Measurements from ENCODE around the gene XRCC2. TPM values are rescaled to one million over a fixed set of nuclear protein-coding genes. Genes with fewer than 3 reads are reported as not detected.

Gene XRCC2
- total and polyA plus RNA-seq, 2 of the 8 experiments (the other 6 are each of a cell fraction or from before 2014, with no cell fraction given), result 14.6 to 34.0 TPM

GRCh38 chr7:152675759-152676636 is at the start of gene XRCC2 (continued):
- no peak for TF ChIP-seq SIRT6 (IDR thresholded peaks at IDR 0.05; ENCODE audit: low read length)
- TF ChIP-seq PHF8 (conservative IDR thresholded peaks at IDR 0.05; ENCODE audit: low read depth, low read length), result peak; percentile 80
- TF ChIP-seq, protein P1, sequence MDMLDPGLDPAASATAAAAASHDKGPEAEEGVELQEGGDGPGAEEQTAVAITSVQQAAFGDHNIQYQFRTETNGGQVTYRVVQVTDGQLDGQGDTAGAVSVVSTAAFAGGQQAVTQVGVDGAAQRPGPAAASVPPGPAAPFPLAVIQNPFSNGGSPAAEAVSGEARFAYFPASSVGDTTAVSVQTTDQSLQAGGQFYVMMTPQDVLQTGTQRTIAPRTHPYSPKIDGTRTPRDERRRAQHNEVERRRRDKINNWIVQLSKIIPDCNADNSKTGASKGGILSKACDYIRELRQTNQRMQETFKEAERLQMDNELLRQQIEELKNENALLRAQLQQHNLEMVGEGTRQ (IDR thresholded peaks at IDR 0.05; ENCODE audit: low read length), result no peak
- TF ChIP-seq TAF1 (IDR thresholded peaks at IDR 0.05; ENCODE audit: low read depth, low read length), result peak; percentile 93
- TF ChIP-seq BACH1 (IDR thresholded peaks at IDR 0.05; ENCODE audit: low read length), result no peak
- peak; percentile 87; the same call in 1 of the 2 replicates for TF ChIP-seq SP4 (IDR thresholded peaks at IDR 0.05; ENCODE audit: low read length)
- peak in 1 of 2 experiments; percentile 74; a peak in 2 of 4 replicates for TF ChIP-seq SIN3A (conservative IDR thresholded peaks at IDR 0.05 in 1 of 2, IDR thresholded peaks at IDR 0.05 in 1 of 2; ENCODE audit: low read depth in 1 of 2, low read length in 2 of 2)
- TF ChIP-seq SP1 (IDR thresholded peaks at IDR 0.05; ENCODE audit: low read depth, low read length), result 0 out of 2 replicates have a peak, but pooled peaks have one; percentile 14
- no peak for TF ChIP-seq YY1 (IDR thresholded peaks at IDR 0.05; ENCODE audit: low read depth, low read length)
- peak; percentile 77 for TF ChIP-seq KDM4A (IDR thresholded peaks at IDR 0.05; ENCODE audit: low read depth, low read length, severe bottlenecking)
- peak; percentile 27; the same call in 1 of the 2 replicates for TF ChIP-seq KDM5A (IDR thresholded peaks at IDR 0.05; ENCODE audit: low read length)
- TF ChIP-seq TEAD4 (IDR thresholded peaks at IDR 0.05; ENCODE audit: low read depth, low read length), result no peak
- no peak; the same call in 1 of the 2 replicates for TF ChIP-seq JUND (IDR thresholded peaks at IDR 0.05; ENCODE audit: low read length)
- TF ChIP-seq TCF12 (IDR thresholded peaks at IDR 0.05; ENCODE audit: low read depth, low read length), result no peak
- no peak for TF ChIP-seq RAD21 (IDR thresholded peaks at IDR 0.05 in 1 of 2, conservative IDR thresholded peaks at IDR 0.05 in 1 of 2; ENCODE audit: low read depth in 2 of 2, low read length in 2 of 2)
- no peak for TF ChIP-seq NANOG (IDR thresholded peaks at IDR 0.05; ENCODE audit: insufficient read depth, low read depth, low read length, poor library complexity, severe bottlenecking)
- peak; percentile 82 to 86 for TF ChIP-seq POLR2A (IDR thresholded peaks at IDR 0.05; ENCODE audit: control extremely low read depth in 1 of 2, low read depth in 2 of 2, low read length in 2 of 2)
- no peak for TF ChIP-seq GABPA (IDR thresholded peaks at IDR 0.05; ENCODE audit: borderline replicate concordance, insufficient read depth, low read length)
- TF ChIP-seq RFX5 (IDR thresholded peaks at IDR 0.05; ENCODE audit: borderline replicate concordance, low read depth, low read length), result no peak
- TF ChIP-seq CHD2 (IDR thresholded peaks at IDR 0.05; ENCODE audit: low read length), result 0 out of 2 replicates have a peak, but pooled peaks have one; percentile 32
- peak; percentile 22 for TF ChIP-seq TAF7 (optimal IDR thresholded peaks at IDR 0.05; ENCODE audit: borderline replicate concordance, low read depth, low read length)
- TF ChIP-seq, protein P2, sequence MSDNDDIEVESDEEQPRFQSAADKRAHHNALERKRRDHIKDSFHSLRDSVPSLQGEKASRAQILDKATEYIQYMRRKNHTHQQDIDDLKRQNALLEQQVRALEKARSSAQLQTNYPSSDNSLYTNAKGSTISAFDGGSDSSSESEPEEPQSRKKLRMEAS (IDR thresholded peaks at IDR 0.05), result peak; percentile 92
- TF ChIP-seq CREB1 (IDR thresholded peaks at IDR 0.05), result peak; percentile 96
- no peak for TF ChIP-seq CHD1 (IDR thresholded peaks at IDR 0.05; ENCODE audit: low read depth, low read length)

Measured in H1 (cell line).